AG04450 (cell line): ENCODE results near the gene CCNE1. TPM values are rescaled to one million over a fixed set of nuclear protein-coding genes. Genes with fewer than 3 reads are reported as not detected.

Experiments used
- CTCF ChIA-PET: fragments of 300-600, 350-600 bp; formaldehyde crosslinking; extraction: SDS; loops from one replicate; lab custom pipeline; 2022; ENCODE audit warnings: antibody characterized with exemption, inconsistent platforms; lab: Charles Lee
- POLR2A ChIA-PET: fragments of 350-600 bp; formaldehyde crosslinking; extraction: SDS; loops from one replicate; lab custom pipeline; 2021; ENCODE audit warnings: antibody characterized with exemption, inconsistent platforms; lab: Yijun Ruan, JAX
- DNase-seq: peaks from one replicate; pipeline ENCODE4 v3.0.0-alpha.2; 2011; ENCODE audit warnings: low read depth, low spot score
- H3K27ac ChIP-seq: one replicate; pipeline ENCODE4 v1.5.1; 2012; ENCODE audit warnings: low read depth, low read length, control low read depth
- H3K27me3 ChIP-seq: one replicate; pipeline ENCODE4 v1.6.0; 2012; ENCODE audit warnings: low read length; ENCODE audit not compliant: control insufficient read depth, insufficient read depth
- H3K4me3 ChIP-seq: 2 replicates; pipeline ENCODE4 v1.5.1; 2011; ENCODE audit warnings: mild to moderate bottlenecking, low read depth, low read length, control low read depth
- H3K9me3 ChIP-seq: 2 replicates; pipeline ENCODE4 v1.5.1; 2012; ENCODE audit warnings: low read length; ENCODE audit not compliant: control insufficient read depth, insufficient read depth
- polyA plus RNA-seq: library from polyadenylated mRNA; depleted of rRNA; stranded (reverse); fragments of >200 nt; gene quantifications from 2 replicates; pipeline ENCODE4 v1.2.3, GENCODE V29; 2011
- TF ChIP-seq, protein P1 (sequence below): IDR thresholded peaks from 2 replicates; pipeline ENCODE4 v1.5.1; 2011; ENCODE audit warnings: low read depth, low read length, control low read depth, inconsistent platforms

Gene CCNE1
- polyA plus RNA-seq, 1 experiment, result 4.8 TPM

DNA sequence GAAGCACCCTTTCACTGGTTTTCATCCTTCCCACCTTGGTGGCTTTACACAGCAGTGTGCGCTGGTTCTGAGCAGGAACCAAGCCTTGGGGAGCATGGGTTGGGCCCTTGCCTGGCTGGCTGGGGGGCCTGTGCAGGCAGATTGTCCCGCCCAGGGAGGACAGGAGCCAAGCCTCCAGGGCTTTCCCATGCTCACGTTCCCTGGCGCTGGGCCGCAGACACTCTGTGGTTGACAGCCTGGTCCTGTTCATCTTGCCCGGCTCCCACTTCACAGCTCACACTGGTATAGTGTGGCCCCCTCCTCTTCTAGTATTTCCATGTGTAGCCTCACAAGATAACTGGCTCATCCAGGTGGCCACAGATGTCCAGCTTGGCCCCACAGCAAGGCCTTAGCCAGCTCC, 4.6 kb upstream of the CCNE1 start:
- H3K4me3 ChIP-seq, result no peak overlapping the region
- TF ChIP-seq, protein P1, sequence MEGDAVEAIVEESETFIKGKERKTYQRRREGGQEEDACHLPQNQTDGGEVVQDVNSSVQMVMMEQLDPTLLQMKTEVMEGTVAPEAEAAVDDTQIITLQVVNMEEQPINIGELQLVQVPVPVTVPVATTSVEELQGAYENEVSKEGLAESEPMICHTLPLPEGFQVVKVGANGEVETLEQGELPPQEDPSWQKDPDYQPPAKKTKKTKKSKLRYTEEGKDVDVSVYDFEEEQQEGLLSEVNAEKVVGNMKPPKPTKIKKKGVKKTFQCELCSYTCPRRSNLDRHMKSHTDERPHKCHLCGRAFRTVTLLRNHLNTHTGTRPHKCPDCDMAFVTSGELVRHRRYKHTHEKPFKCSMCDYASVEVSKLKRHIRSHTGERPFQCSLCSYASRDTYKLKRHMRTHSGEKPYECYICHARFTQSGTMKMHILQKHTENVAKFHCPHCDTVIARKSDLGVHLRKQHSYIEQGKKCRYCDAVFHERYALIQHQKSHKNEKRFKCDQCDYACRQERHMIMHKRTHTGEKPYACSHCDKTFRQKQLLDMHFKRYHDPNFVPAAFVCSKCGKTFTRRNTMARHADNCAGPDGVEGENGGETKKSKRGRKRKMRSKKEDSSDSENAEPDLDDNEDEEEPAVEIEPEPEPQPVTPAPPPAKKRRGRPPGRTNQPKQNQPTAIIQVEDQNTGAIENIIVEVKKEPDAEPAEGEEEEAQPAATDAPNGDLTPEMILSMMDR, result no peak
- H3K27me3 ChIP-seq, result no peaks in the 10 kb centered on the region
- no peak overlapping the region for H3K27ac ChIP-seq
- DNase-seq, result no peak
- CTCF ChIA-PET, result no interaction called here
- H3K9me3 ChIP-seq, result no peaks in the 10 kb centered on the region
- POLR2A ChIA-PET, result no interaction called here

DNA sequence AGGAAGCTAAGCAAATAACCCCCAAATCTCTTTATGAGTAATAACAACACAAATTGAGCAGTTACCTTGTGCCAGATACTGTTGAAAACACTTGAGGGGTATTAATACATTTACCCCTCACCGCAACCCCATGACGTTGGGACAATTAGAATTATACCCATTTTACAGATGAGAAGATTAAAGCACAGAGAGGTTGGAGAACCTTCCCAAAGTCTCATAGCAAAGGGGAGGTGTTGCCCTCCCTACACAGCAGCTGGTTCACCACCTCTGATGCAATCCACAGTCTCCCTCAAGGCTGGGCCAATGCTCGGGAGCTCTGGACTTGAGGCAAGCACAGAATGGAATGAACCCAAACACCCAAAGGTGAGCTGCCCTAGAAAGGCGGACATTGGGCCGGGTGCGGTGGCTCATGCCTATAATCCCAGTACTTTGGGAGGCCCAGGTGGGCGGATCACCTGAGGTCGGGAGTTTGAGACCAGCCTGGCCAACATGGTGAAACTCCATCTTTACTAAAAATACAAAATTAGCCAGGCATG, 3.9 kb upstream of the CCNE1 start:
- CTCF ChIA-PET, result no interaction called here
- H3K9me3 ChIP-seq, result no peaks in the 10 kb centered on the region
- POLR2A ChIA-PET, result no interaction called here

DNA sequence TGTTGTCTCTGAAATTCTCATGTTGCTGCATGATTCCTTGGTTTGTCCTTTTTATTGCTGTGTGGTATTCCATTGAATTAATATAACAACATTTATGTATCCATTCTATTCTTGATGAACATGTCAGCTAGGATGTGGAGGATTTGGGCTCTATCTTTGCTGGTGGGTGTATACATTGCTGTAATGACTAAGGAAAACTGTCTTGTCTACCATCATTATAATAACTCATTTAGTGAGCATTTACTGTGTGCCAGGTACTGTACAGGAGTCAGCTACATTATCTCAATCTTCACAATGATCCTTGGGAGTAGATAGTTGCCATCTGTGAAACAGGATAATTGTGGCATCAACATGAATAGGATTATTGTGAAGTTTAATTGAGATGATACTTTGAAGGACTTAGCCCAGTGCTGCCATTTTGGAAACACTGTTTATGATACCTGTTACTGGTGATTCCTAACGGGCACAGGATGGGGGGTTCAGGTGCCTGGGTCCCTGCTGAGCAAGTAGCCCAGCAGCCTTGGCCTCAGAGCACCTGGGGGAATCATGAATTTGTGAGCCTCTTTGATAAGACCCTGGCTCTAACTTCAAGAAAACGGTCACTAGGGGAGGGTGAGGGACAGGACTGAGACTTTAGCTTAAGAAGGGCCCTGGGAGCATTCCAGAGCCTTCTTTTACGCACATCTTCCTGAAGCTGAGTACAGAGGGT, 1.8 kb upstream of the CCNE1 start:
- CTCF ChIA-PET, result interaction anchor here (1.4 kb wide), 1 partner anchor 93 kb away, joined by 4 read pairs; no protein-coding TSS in a partner anchor
- TF ChIP-seq, protein P1, result no peak

More for the DNA sequence above, 3.9 kb upstream of the CCNE1 start:
- no peak for DNase-seq
- Histone ChIP-seq H3K4me3 (no peak overlapping the region), H3K27ac (no peak overlapping the region), H3K27me3 (no peaks in the 10 kb centered on the region)
- TF ChIP-seq, protein P1, result no peak

DNA sequence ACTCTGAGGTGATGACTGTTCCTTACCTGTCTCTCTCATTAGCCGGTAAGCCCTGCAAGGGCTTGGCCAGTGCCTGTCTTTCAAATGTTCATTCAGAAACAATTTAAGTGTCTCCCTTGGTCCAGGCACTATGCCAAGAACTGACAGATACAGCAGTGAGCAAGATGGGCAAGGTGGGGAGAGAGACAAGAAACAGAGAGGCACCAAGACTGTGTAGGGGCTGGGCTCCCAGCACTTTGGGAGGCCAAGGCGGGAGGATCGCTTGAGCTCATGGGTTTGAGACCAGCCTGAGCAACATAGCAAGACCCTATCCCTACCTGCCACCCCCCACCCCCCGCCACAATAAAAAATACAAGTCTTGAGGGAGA, 1.3 kb upstream of the CCNE1 start:
- Histone ChIP-seq H3K9me3 (no peaks in the 10 kb centered on the region), H3K4me3 (no peak overlapping the region), H3K27me3 (no peaks in the 10 kb centered on the region), H3K27ac (no peak overlapping the region)
- ChIA-PET CTCF (no interaction called here), POLR2A (no interaction called here)
- no peak for DNase-seq
- TF ChIP-seq, protein P1, result no peak

More for the DNA sequence above, 1.8 kb upstream of the CCNE1 start:
- Histone ChIP-seq H3K4me3 (no peak overlapping the region), H3K27me3 (no peaks in the 10 kb centered on the region), H3K27ac (no peak overlapping the region), H3K9me3 (no peaks in the 10 kb centered on the region)
- no peak for DNase-seq
- POLR2A ChIA-PET, result no interaction called here
